Measurements from ENCODE around the gene CBL. TPM values are rescaled to one million over a fixed set of nuclear protein-coding genes. Genes with fewer than 3 reads are reported as not detected.
A peak's percentile ranks its signal among the peaks of the same experiment; 100 is the strongest.

The CBL gene
- total RNA-seq, 1 donor from 2014 or later = 27.8 TPM

DNA sequence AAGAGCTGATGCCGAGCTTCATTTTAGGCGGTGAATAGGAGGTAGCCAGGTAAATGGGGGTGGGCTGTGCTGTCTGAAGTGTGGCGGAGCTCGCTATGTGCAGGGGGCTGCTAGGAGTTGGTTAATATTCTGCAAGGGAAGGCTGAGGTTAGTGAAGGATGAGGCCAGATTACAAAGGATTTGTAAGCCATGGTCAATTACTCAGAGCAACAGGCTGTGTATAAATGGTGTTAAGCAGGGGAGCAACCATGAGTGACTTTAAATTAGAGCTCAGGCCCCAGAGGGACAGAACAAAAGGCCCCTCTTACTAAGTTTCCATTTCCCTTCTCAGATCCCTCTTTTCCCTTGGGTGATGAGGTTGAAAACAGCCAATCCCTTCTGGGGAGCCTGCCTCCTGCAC lies 118.0 kb downstream of the CBL start:
- intact Hi-C loops (cut with micrococcal nuclease) = no loop called here
- no peak overlapping the region for H3K27ac Mint-ChIP-seq

DNA sequence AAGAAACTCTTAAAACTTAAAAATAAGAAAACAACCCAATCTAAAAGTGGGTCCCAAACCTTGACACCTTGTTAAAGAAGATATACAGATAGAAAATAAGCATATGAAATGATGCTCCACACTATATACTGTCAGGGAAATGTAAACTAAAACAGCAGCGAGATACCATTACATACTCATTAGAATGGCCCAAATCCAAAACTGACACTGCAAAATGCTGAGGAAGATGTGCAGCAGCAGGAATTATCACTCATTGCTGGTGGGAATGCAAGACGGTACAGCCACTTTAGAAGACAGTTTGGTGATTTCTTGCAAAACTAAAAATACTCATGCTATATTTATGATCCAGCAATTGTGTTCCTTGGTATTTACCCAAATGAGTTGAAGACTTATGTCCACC lies 123.2 kb downstream of the CBL start:
- Mint-ChIP-seq H3K4me1 (peaks cover 9% of the 10 kb centered on the region), H3K36me3 (ENCODE audit: low read depth) (peaks cover 1% of the 10 kb centered on the region), H3K27ac (no peak overlapping the region), H3K27me3 (peaks cover 4% of the 10 kb centered on the region), H3K9me3 (no peaks in the 10 kb centered on the region), H3K4me3 (no peak overlapping the region)
- DNase-seq (no peak), ATAC-seq (ENCODE audit: low read depth) (no peak)
- intact Hi-C loops (cut with micrococcal nuclease) = no loop called here
- TF ChIP-seq, protein P1, sequence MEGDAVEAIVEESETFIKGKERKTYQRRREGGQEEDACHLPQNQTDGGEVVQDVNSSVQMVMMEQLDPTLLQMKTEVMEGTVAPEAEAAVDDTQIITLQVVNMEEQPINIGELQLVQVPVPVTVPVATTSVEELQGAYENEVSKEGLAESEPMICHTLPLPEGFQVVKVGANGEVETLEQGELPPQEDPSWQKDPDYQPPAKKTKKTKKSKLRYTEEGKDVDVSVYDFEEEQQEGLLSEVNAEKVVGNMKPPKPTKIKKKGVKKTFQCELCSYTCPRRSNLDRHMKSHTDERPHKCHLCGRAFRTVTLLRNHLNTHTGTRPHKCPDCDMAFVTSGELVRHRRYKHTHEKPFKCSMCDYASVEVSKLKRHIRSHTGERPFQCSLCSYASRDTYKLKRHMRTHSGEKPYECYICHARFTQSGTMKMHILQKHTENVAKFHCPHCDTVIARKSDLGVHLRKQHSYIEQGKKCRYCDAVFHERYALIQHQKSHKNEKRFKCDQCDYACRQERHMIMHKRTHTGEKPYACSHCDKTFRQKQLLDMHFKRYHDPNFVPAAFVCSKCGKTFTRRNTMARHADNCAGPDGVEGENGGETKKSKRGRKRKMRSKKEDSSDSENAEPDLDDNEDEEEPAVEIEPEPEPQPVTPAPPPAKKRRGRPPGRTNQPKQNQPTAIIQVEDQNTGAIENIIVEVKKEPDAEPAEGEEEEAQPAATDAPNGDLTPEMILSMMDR (IDR thresholded peaks at IDR 0.05) = no peak
- ChIA-PET POLR2A (no interaction called here), CTCF (no interaction called here)

More for the DNA sequence above, 118.0 kb downstream of the CBL start:
- DNase-seq (no peak), ATAC-seq (ENCODE audit: low read depth) (no peak)
- peaks cover 6% of the 10 kb centered on the region for H3K27me3 Mint-ChIP-seq
- no peak overlapping the region for H3K4me3 Mint-ChIP-seq
- CTCF ChIA-PET = interaction anchor here (1.1 to 4.6 kb wide), 7 partner anchors 8 to 155 kb away, joined by 3 to 38 read pairs (median 7); partner anchors contain the start of gene RNF26
- H3K36me3 Mint-ChIP-seq (ENCODE audit: low read depth) = no peaks in the 10 kb centered on the region
- H3K4me1 Mint-ChIP-seq = peaks cover 24% of the 10 kb centered on the region
- no peaks in the 10 kb centered on the region for H3K9me3 Mint-ChIP-seq
- POLR2A ChIA-PET = interaction anchor here (0.8 to 1.3 kb wide), 2 partner anchors 118 to 306 kb away, joined by 3 to 5 read pairs; partner anchors contain the start of genes CBL, RPS25 and TRAPPC4
- TF ChIP-seq, protein P1 (IDR thresholded peaks at IDR 0.05) = no peak

DNA sequence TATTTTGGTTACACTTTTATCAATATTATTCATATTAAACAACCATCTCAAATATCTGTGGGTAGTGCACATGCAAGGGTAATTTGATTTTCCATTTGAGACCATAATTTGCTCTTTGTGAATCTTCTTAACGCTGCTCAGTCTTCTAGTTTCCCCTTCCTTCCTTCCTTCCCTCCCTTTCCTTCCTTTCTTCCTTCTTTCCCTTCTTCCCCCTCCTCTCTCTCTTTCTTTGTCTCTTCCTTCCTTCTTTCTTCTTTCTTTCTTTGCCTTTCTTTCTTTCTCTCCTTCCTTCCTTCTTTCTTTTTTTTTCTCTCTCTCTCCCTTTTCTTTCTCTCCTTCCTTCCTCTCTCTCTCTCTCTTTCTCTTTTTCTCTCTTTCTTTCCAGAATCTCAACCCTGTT lies 124.1 kb downstream of the CBL start:
- Mint-ChIP-seq H3K36me3 (ENCODE audit: low read depth) (peaks cover 5% of the 10 kb centered on the region), H3K4me3 (no peak overlapping the region), H3K9me3 (no peaks in the 10 kb centered on the region), H3K27ac (no peak overlapping the region), H3K27me3 (peaks cover 4% of the 10 kb centered on the region), H3K4me1 (peaks cover 15% of the 10 kb centered on the region)
- CTCF ChIA-PET = no interaction called here
- POLR2A ChIA-PET = interaction anchor here (0.7 kb wide), 1 partner anchor 67 kb away, joined by 5 read pairs; no protein-coding TSS in a partner anchor
- intact Hi-C loops (cut with micrococcal nuclease) = no loop called here
- ATAC-seq (ENCODE audit: low read depth) (no peak), DNase-seq (no peak)
- TF ChIP-seq, protein P1 (IDR thresholded peaks at IDR 0.05) = no peak

DNA sequence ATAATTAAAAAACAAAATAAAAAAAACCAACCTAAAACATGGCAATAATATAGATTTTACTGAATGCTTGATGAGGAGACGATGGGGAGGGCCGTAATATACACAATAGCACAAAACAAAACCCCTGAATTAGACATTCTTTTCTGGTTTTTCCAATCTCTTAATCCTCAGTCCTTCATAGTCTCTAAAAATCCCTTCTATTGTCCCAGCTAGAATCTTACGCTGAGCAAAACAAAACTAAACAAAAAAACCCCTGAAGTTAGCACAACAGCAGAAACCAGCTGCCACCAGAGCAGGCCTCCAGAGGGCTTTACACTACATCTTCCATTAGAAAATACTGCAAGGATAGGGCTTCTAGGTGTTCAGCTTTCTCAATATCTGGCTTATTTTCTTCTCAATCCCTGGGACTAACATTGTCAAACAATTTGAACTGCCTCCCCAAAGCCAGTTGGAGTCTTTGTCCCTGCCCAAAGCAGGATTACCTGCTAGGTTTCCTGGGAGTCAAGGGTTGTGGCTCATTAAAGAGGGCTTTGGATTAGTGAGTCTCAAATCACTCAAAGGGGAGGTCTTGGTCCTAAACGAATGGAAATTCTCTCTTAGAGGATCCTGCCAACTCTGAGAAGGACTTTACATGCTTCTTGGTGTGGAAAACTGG lies 126.1 kb downstream of the CBL start:
- H3K4me1 Mint-ChIP-seq = peaks cover 21% of the 10 kb centered on the region
- peaks cover 14% of the 10 kb centered on the region for H3K36me3 Mint-ChIP-seq (ENCODE audit: low read depth)
- POLR2A ChIA-PET = no interaction called here
- no peak overlapping the region for H3K27ac Mint-ChIP-seq
- ATAC-seq (ENCODE audit: low read depth) = no peak
- no peak for DNase-seq
- TF ChIP-seq, protein P1 (IDR thresholded peaks at IDR 0.05) = no peak
- no peaks in the 10 kb centered on the region for H3K9me3 Mint-ChIP-seq
- peaks cover 4% of the 10 kb centered on the region for H3K27me3 Mint-ChIP-seq
- CTCF ChIA-PET = interaction anchor here (1.2 kb wide), 1 partner anchor 8 kb away, joined by 4 read pairs; no protein-coding TSS in a partner anchor
- no peak overlapping the region for H3K4me3 Mint-ChIP-seq
- intact Hi-C loops (cut with micrococcal nuclease) = no loop called here

DNA sequence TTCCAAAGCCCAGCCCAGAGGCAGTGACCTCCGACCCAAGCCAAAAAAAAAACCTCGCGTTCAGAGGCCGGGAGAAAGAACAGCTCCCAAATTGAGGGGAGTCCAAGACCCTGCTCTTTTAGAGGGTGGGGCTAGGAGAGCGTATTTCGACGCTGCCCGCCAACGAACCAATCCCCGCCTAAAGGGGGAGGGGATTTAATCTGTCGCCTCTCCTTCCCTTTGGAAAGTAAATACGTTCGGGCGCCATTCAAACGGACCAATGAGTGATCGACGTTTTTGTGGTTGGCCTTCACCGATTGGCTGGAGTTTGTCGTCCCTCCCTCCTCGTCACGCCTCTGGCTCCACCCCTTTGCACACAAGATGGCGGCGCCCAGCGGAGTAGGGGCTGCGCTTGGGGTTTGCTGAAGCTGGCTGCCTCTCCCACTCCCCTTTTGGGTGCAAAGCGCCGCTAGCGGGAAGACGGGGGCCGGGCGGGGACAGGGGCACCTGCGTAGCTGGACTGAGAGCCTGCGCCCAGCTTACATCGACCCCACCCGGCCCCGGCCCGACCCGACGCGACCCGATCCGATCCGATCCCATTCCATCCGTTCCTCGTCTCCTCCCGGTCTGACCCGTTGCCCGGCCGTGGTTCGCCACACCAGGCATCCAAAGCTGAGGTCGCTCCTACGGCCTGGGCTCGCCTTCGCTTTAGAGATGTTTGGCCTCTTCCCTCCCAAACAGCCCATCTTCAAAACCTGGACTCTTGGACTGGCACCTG lies 128.2 kb downstream of the CBL start, which contains the start of gene RNF26:
RNF26 (plus strand) TSS at position 354 of the 757 bp plus-strand sequence. CDS start 596 bp downstream, outside the sequence.
- Mint-ChIP-seq H3K27me3 (peaks cover 9% of the 10 kb centered on the region), H3K4me3 (peak within 1 kb of the TSS; percentile 99), H3K9me3 (no peaks in the 10 kb centered on the region), H3K4me1 (peaks cover 31% of the 10 kb centered on the region), H3K36me3 (ENCODE audit: low read depth) (peaks cover 15% of the 10 kb centered on the region), H3K27ac (peak within 1 kb of the TSS; percentile 93)
- POLR2A ChIA-PET = interaction anchor here (0.5 to 1.4 kb wide), 5 partner anchors 13 to 762 kb away, joined by 3 to 10 read pairs (median 4); partner anchors contain the start of genes ARCN1 and NLRX1
- CTCF ChIA-PET = interaction anchor here (2.2 kb wide), 1 partner anchor 11 kb away, joined by 12 read pairs; no protein-coding TSS in a partner anchor
- TF ChIP-seq, protein P1 (IDR thresholded peaks at IDR 0.05) = no peak
- peak; percentile 97 for ATAC-seq (ENCODE audit: low read depth)
- intact Hi-C loops (cut with micrococcal nuclease) = loop anchor here (1.0 kb wide), 4 partner anchors 11 to 213 kb away; partner anchors contain the start of genes HINFP and USP2
- DNase-seq = peak; percentile 87
